ENCODE results near the gene NYAP1. TPM values are rescaled to one million over a fixed set of nuclear protein-coding genes. Genes with fewer than 3 reads are reported as not detected.
"Not testable (repeated sequence)": the region's sequence is repeated elsewhere in the genome, so short reads cannot be mapped to it uniquely, and the experiment has no call there.

Gene NYAP1
- total and polyA plus RNA-seq, 2 experiments from 2014 or later = 0.68 to 1.6 TPM

DNA sequence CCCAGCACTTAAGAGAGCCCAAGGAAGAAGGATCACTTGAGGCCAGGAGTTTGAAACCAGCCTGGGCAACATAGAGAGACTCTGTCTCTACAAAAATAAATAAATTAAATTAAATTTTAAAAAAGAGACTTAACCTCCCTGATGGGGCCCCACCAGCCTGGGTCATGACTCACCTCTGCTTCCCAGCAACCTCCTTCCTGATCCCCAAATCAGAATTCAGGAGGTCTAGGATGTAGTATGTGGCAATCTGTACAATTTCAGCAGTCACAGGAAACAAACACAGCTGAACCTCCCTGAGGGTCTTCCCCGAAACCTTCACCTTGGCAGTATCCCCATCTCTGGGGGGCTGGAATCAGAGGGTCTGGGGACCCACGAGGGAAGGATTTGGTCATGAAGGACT is 37.7 kb upstream of the NYAP1 start:
- H3K27ac ChIP-seq = no peak overlapping the region
- no peaks in the 10 kb centered on the region for H3K9me2 ChIP-seq (replicated peaks; ENCODE audit: insufficient read depth)
- H3K4me1 ChIP-seq (ENCODE audit: insufficient read depth) = peaks cover 9% of the 10 kb centered on the region
- DNase-seq (ENCODE audit: low spot score) = no peak
- no peaks in the 10 kb centered on the region for H3K36me3 ChIP-seq (replicated peaks; ENCODE audit: insufficient read depth, low read depth)
- H3K4me2 ChIP-seq = no peak overlapping the region
- TF ChIP-seq EZH2phosphoT487 (IDR thresholded peaks at IDR 0.05; ENCODE audit: low read depth, severe bottlenecking, unreplicated experiment) = no peak
- TF ChIP-seq EZH2 (IDR thresholded peaks at IDR 0.05; ENCODE audit: borderline replicate concordance) = no peak
- TF ChIP-seq, protein P1, sequence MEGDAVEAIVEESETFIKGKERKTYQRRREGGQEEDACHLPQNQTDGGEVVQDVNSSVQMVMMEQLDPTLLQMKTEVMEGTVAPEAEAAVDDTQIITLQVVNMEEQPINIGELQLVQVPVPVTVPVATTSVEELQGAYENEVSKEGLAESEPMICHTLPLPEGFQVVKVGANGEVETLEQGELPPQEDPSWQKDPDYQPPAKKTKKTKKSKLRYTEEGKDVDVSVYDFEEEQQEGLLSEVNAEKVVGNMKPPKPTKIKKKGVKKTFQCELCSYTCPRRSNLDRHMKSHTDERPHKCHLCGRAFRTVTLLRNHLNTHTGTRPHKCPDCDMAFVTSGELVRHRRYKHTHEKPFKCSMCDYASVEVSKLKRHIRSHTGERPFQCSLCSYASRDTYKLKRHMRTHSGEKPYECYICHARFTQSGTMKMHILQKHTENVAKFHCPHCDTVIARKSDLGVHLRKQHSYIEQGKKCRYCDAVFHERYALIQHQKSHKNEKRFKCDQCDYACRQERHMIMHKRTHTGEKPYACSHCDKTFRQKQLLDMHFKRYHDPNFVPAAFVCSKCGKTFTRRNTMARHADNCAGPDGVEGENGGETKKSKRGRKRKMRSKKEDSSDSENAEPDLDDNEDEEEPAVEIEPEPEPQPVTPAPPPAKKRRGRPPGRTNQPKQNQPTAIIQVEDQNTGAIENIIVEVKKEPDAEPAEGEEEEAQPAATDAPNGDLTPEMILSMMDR (IDR thresholded peaks at IDR 0.05; ENCODE audit: poor library complexity) = no peak
- no peaks in the 10 kb centered on the region for H3K27me3 ChIP-seq
- no peaks in the 10 kb centered on the region for H4K20me1 ChIP-seq (ENCODE audit: insufficient read depth, poor library complexity, severe bottlenecking)
- no peak overlapping the region for H2AFZ ChIP-seq
- 69% methylated on average over 2 of the region's 2 CpGs for WGBS (ENCODE audit: low lambda C conversion rate, missing lambda C conversion rate)
- no peaks in the 10 kb centered on the region for H3K79me2 ChIP-seq
- no peaks in the 10 kb centered on the region for H3K9me3 ChIP-seq (ENCODE audit: low read depth)
- no peak overlapping the region for H3K4me3 ChIP-seq

GRCh38 chr7:100447363-100447762 is 36.4 kb upstream of the NYAP1 start:
- not testable (repeated sequence) for H3K4me3 ChIP-seq; H3K4me2 ChIP-seq; H3K27ac ChIP-seq; H2AFZ ChIP-seq; H3K36me3 ChIP-seq (replicated peaks; ENCODE audit: insufficient read depth, low read depth); H4K20me1 ChIP-seq (ENCODE audit: insufficient read depth, poor library complexity, severe bottlenecking); H3K9me3 ChIP-seq (ENCODE audit: low read depth); H3K79me2 ChIP-seq; H3K4me1 ChIP-seq (ENCODE audit: insufficient read depth); DNase-seq (ENCODE audit: low spot score); H3K9me2 ChIP-seq (replicated peaks; ENCODE audit: insufficient read depth); H3K27me3 ChIP-seq
- 93% methylated on average over 6 of the region's 8 CpGs for WGBS (ENCODE audit: low lambda C conversion rate, missing lambda C conversion rate)

GRCh38 chr7:100449190-100449795 is 34.4 kb upstream of the NYAP1 start:
- Histone ChIP-seq H3K4me2 (no peak overlapping the region), H3K9me2 (replicated peaks; ENCODE audit: insufficient read depth) (no peaks in the 10 kb centered on the region), H3K9me3 (ENCODE audit: low read depth) (no peaks in the 10 kb centered on the region), H3K79me2 (no peaks in the 10 kb centered on the region), H3K4me1 (ENCODE audit: insufficient read depth) (peaks cover 7% of the 10 kb centered on the region), H4K20me1 (ENCODE audit: insufficient read depth, poor library complexity, severe bottlenecking) (no peaks in the 10 kb centered on the region), H3K36me3 (replicated peaks; ENCODE audit: insufficient read depth, low read depth) (no peaks in the 10 kb centered on the region), H3K27ac (no peak overlapping the region), H2AFZ (no peak overlapping the region), H3K27me3 (no peaks in the 10 kb centered on the region), H3K4me3 (no peak overlapping the region)
- WGBS (ENCODE audit: low lambda C conversion rate, missing lambda C conversion rate) = 90% methylated on average over 13 of the region's 13 CpGs
- TF ChIP-seq EZH2phosphoT487 (IDR thresholded peaks at IDR 0.05; ENCODE audit: low read depth, severe bottlenecking, unreplicated experiment) (no peak), EZH2 (IDR thresholded peaks at IDR 0.05; ENCODE audit: borderline replicate concordance) (no peak)
- TF ChIP-seq, protein P1 (IDR thresholded peaks at IDR 0.05; ENCODE audit: poor library complexity) = no peak
- no peak for DNase-seq (ENCODE audit: low spot score)

DNA sequence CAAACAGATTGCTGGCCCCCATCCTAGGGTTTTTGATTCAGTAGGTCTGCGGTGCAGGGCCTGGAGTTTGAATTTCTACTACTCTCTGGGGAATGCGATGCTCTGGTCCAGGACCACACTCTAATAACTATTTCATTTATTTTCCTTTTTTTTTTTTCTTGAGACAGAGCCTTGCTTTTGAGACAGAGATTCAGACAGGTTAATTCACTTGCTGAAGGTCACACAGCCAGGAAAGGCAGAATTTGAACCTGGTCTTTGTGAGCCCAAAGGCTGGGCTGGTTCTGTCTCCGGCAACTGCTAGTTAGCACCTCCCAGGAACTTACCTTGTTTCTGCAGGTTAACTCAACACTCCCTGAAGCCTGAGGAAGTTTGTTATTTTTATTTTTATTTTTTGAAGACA is 31.2 kb upstream of the NYAP1 start:
- H3K27me3 ChIP-seq = no peaks in the 10 kb centered on the region
- no peaks in the 10 kb centered on the region for H4K20me1 ChIP-seq (ENCODE audit: insufficient read depth, poor library complexity, severe bottlenecking)
- H3K4me3 ChIP-seq = no peak overlapping the region
- DNase-seq (ENCODE audit: low spot score) = no peak
- no peak overlapping the region for H3K27ac ChIP-seq
- H3K79me2 ChIP-seq = no peaks in the 10 kb centered on the region
- 99% methylated on average over 3 of the region's 3 CpGs for WGBS (ENCODE audit: low lambda C conversion rate, missing lambda C conversion rate)
- no peak overlapping the region for H2AFZ ChIP-seq
- H3K4me1 ChIP-seq (ENCODE audit: insufficient read depth) = no peaks in the 10 kb centered on the region
- H3K9me3 ChIP-seq (ENCODE audit: low read depth) = no peaks in the 10 kb centered on the region
- H3K4me2 ChIP-seq = no peak overlapping the region
- no peaks in the 10 kb centered on the region for H3K9me2 ChIP-seq (replicated peaks; ENCODE audit: insufficient read depth)
- no peaks in the 10 kb centered on the region for H3K36me3 ChIP-seq (replicated peaks; ENCODE audit: insufficient read depth, low read depth)
- TF ChIP-seq EZH2phosphoT487 (IDR thresholded peaks at IDR 0.05; ENCODE audit: low read depth, severe bottlenecking, unreplicated experiment) = no peak
- TF ChIP-seq, protein P1 (IDR thresholded peaks at IDR 0.05; ENCODE audit: poor library complexity) = no peak
- TF ChIP-seq EZH2 (IDR thresholded peaks at IDR 0.05; ENCODE audit: borderline replicate concordance) = no peak

DNA sequence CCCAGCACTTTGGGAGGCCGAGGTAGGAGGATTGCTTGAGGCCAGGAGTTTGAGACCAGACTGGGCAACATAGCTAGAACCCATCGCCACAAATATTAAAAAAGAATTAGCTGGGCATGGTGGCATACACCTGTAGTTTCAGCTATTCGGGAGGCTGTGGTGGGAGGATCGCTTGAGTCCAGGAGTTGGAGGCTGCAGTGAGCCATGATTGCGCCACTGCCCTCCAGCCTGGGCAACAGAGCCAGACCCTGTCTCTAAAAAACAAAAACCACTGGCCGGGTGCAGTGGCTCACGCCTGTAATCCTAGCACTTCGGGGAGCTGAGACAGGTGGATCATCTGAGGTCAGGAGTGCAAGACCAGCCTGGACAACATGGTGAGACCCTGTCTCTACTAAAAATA is 29.9 kb upstream of the NYAP1 start:
- 89% methylated on average over 8 of the region's 8 CpGs for WGBS (ENCODE audit: low lambda C conversion rate, missing lambda C conversion rate)
- H4K20me1 ChIP-seq (ENCODE audit: insufficient read depth, poor library complexity, severe bottlenecking); DNase-seq (ENCODE audit: low spot score): not testable (repeated sequence)

More for the DNA sequence above, 29.9 kb upstream of the NYAP1 start:
- not testable (repeated sequence) for H3K4me3 ChIP-seq; H3K27ac ChIP-seq; H3K9me3 ChIP-seq (ENCODE audit: low read depth); H3K4me2 ChIP-seq; H3K36me3 ChIP-seq (replicated peaks; ENCODE audit: insufficient read depth, low read depth); H3K9me2 ChIP-seq (replicated peaks; ENCODE audit: insufficient read depth); H2AFZ ChIP-seq; H3K4me1 ChIP-seq (ENCODE audit: insufficient read depth); H3K27me3 ChIP-seq; H3K79me2 ChIP-seq
